GM10248 (cell line): Measurements from ENCODE around the gene PAQR6.
A peak's percentile ranks its signal among the peaks of the same experiment; 100 is the strongest.
"Not testable (repeated sequence)": the region's sequence is repeated elsewhere in the genome, so short reads cannot be mapped to it uniquely, and the experiment has no call there.

Source experiments
- CTCF ChIA-PET: fragments of 300-600 bp; sonication (Branson Sonifier 250); formaldehyde crosslinking; extraction: SDS; loops from one replicate; lab custom pipeline; 2021; ENCODE audit warnings: antibody characterized with exemption; lab: Yijun Ruan, JAX
- POLR2A ChIA-PET: fragments of 350-650 bp; sonication (Branson Sonifier 250); formaldehyde crosslinking; extraction: SDS; loops from one replicate; lab custom pipeline; 2020; ENCODE audit warnings: antibody characterized with exemption; lab: Yijun Ruan, JAX
- DNase-seq: peaks from one replicate; pipeline ENCODE4 v3.0.0; 2012; ENCODE audit errors: extremely low spot score
- TF ChIP-seq, protein P1 (sequence below): IDR thresholded peaks from 2 replicates; pipeline ENCODE4 v1.5.1; 2012; ENCODE audit warnings: mild to moderate bottlenecking, low read depth; ENCODE audit errors: extremely low read depth, missing control alignments, control extremely low read depth

Gene PAQR6

DNA sequence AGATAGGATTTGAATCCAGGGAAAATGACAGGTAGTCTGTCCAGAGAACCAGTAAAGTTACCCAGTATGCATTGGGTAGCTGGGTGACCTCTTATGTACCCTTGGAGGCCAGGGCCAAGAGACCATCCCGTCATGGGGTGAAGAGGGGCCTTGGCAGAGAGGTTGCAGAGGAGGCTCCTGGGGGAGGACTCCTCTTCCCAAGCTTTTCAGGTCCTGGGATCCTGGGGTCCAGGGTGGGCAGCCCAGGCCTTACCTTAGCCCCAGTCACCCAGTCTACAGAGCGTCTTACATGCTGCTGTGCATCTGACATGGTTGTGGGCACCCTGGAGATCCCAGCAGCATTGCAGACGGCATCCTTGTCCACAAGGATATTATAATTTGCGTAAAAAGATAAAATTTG, 21.1 kb downstream of the PAQR6 start:
- POLR2A ChIA-PET = interaction anchor here (0.6 kb wide), 1 partner anchor 44 kb away, joined by 7 read pairs; no protein-coding TSS in a partner anchor
- TF ChIP-seq, protein P1, sequence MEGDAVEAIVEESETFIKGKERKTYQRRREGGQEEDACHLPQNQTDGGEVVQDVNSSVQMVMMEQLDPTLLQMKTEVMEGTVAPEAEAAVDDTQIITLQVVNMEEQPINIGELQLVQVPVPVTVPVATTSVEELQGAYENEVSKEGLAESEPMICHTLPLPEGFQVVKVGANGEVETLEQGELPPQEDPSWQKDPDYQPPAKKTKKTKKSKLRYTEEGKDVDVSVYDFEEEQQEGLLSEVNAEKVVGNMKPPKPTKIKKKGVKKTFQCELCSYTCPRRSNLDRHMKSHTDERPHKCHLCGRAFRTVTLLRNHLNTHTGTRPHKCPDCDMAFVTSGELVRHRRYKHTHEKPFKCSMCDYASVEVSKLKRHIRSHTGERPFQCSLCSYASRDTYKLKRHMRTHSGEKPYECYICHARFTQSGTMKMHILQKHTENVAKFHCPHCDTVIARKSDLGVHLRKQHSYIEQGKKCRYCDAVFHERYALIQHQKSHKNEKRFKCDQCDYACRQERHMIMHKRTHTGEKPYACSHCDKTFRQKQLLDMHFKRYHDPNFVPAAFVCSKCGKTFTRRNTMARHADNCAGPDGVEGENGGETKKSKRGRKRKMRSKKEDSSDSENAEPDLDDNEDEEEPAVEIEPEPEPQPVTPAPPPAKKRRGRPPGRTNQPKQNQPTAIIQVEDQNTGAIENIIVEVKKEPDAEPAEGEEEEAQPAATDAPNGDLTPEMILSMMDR = no peak
- peak; percentile 28 for DNase-seq
- CTCF ChIA-PET = interaction anchor here (0.9 to 14.6 kb wide), 16 partner anchors 8 to 135 kb away, joined by 3 to 306 read pairs (median 12); partner anchors contain the start of genes PAQR6, PMF1, SEMA4A and SMG5

DNA sequence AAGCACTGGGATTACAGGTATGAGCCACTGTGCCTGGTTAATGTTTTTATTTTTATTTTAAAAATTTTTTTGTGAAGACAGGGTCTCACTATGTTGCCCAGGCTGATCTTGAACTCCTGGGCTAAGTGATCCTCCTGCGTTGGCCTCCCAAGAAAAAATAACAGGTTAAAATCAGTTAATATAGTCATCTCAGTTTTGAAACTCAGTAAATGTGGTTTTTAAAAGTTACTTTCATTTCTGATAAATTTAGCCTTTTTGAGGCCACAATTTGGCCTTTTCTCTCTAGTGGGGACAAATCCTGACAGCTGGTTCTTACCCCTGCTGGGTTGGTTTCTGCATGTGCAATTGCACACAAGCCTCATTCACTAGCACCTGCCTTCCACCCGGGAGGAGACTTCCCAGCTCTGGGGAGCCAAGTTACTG, 21.7 kb downstream of the PAQR6 start:
- ChIA-PET CTCF (interaction anchor here (0.7 to 14.6 kb wide), 26 partner anchors 9 to 160 kb away, joined by 3 to 306 read pairs (median 8); partner anchors contain the start of genes PAQR6, PMF1, SEMA4A and SLC25A44), POLR2A (interaction anchor here (0.6 to 1.5 kb wide), 4 partner anchors 9 to 71 kb away, joined by 3 to 9 read pairs (median 6); partner anchors contain the start of gene PMF1)
- peak; percentile 75 for DNase-seq
- TF ChIP-seq, protein P1 = no peak

- CTCF ChIA-PET = interaction anchor here (0.6 to 14.6 kb wide), 52 partner anchors 8 to 395 kb away, joined by 3 to 306 read pairs (median 5); partner anchors contain the start of genes ARHGEF2, BGLAP, PAQR6 and PMF1
- TF ChIP-seq, protein P1 = no peak
- POLR2A ChIA-PET = interaction anchor here (0.6 to 1.5 kb wide), 6 partner anchors 8 to 915 kb away, joined by 3 to 9 read pairs (median 5); partner anchors contain the start of gene PMF1
- DNase-seq = no peak
Measured at GRCh38 chr1:156225677-156226014, 22.2 kb downstream of the PAQR6 start.

DNA sequence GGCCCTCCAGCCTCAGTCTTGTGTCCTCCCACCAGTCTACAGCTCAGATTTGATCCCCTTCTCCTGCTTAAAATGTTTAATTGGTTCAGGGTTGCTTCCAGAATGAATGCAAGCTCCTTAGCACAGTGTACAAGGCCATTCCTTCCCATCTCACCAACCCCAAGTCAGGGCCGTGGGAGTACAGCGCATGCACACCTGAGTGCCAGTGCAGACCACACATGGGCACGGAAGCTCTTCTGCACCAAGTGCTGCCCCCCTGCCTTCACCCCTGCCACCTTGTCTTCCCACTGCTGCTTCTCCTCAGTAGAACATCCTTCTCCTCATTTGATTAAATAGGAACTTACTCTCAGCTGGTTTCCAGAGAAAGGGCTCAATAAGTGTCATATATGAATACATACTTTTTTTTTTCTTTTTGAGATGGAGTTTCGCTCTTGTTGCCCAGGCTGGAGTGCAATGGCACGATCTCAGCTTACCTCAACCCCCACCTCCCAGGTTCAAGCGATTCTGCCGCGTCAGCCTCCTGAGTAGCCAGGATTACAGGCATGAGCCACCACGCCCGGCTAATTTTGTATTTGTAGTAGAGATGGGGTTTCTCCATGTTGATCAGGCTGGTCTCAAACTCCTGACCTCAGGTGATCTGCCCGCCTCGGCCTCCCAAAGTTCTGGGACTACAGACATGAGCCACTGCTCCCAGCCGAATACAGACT, 25.7 kb downstream of the PAQR6 start:
- POLR2A ChIA-PET = no interaction called here
- CTCF ChIA-PET = interaction anchor here (1.0 to 14.6 kb wide), 4 partner anchors 9 to 91 kb away, joined by 3 to 306 read pairs (median 7); partner anchors contain the start of genes PMF1 and SEMA4A
- TF ChIP-seq, protein P1 = no peak
- DNase-seq = no peak

- DNase-seq = no peak
- TF ChIP-seq, protein P1 = no peak
- ChIA-PET CTCF (interaction anchor here (1.1 to 14.6 kb wide), 4 partner anchors 21 to 123 kb away, joined by 3 to 306 read pairs (median 3); partner anchors contain the start of gene SEMA4A), POLR2A (no interaction called here)
Measured at GRCh38 chr1:156220226-156220625, 27.6 kb downstream of the PAQR6 start.

- DNase-seq = peak; percentile 36
- TF ChIP-seq, protein P1 = no peak
- ChIA-PET POLR2A (interaction anchor here (0.6 to 0.8 kb wide), 3 partner anchors 8 to 385 kb away, joined by 3 to 6 read pairs (median 5); no protein-coding TSS in a partner anchor), CTCF (interaction anchor here (0.6 to 14.6 kb wide), 9 partner anchors 9 to 125 kb away, joined by 3 to 306 read pairs (median 4); partner anchors contain the start of gene SEMA4A)
Measured at GRCh38 chr1:156217871-156218270, 30.0 kb downstream of the PAQR6 start.

- CTCF ChIA-PET = interaction anchor here (4.8 kb wide), 1 partner anchor 9 kb away, joined by 63 read pairs; no protein-coding TSS in a partner anchor
- POLR2A ChIA-PET, DNase-seq: not testable (repeated sequence)
Measured at GRCh38 chr1:156216361-156217086, 31.3 kb downstream of the PAQR6 start.
